NT2/D1 (cell line): ENCODE measurements around the gene MYO1A.

ENCODE experiments used
- YY1 ChIP-seq: IDR thresholded peaks from 2 replicates; pipeline ENCODE4 v1.6.1; 2011; ENCODE audit not compliant: insufficient read length, insufficient read depth
- ZNF274 ChIP-seq: IDR thresholded peaks from 2 replicates; pipeline ENCODE4 v1.6.1; 2011; ENCODE audit warnings: mild to moderate bottlenecking, low read depth, low read length

- no peak for TF ChIP-seq ZNF274
- TF ChIP-seq YY1, result no peak
Observed at GRCh38 chr12:57096099-57096572, 46.2 kb upstream of the MYO1A start.
